NCI-H2227 (cell line): ENCODE measurements around the gene CFAP90.

Source experiments
- DNase-seq: peaks from one replicate; lab custom pipeline; 2025; ENCODE audit not compliant: unreplicated experiment; lab: John Stamatoyannopoulos, UW

The CFAP90 gene

GRCh38 chr5:7868427-7868772, 17.5 kb upstream of the CFAP90 start:
- no peak for DNase-seq

- DNase-seq, result no peak
Observed at GRCh38 chr5:7867260-7867659, 16.3 kb upstream of the CFAP90 start.

- DNase-seq, result no peak
Observed at GRCh38 chr5:7866196-7866595, 15.3 kb upstream of the CFAP90 start.

- no peak for DNase-seq
Observed at GRCh38 chr5:7857926-7858632, 7.1 kb upstream of the CFAP90 start.

GRCh38 chr5:7857361-7857760, 6.4 kb upstream of the CFAP90 start:
- no peak for DNase-seq

- DNase-seq, result peak; percentile 47
Observed at GRCh38 chr5:7856855-7857254, 5.9 kb upstream of the CFAP90 start.

- DNase-seq, result no peak
Observed at GRCh38 chr5:7855611-7856010, 4.7 kb upstream of the CFAP90 start.

- no peak for DNase-seq
Observed at GRCh38 chr5:7852988-7853387, 2.1 kb upstream of the CFAP90 start.

GRCh38 chr5:7852542-7852941, 1.6 kb upstream of the CFAP90 start:
- DNase-seq, result no peak

GRCh38 chr5:7851617-7852289, 820 bp upstream of the CFAP90 start:
- no peak for DNase-seq

- DNase-seq, result no peak
Observed at GRCh38 chr5:7851240-7851592, 283 bp upstream of the CFAP90 start.

GRCh38 chr5:7849681-7850394, 1.1 kb downstream of the CFAP90 start:
- peak; percentile 57 for DNase-seq

- DNase-seq, result no peak
Observed at GRCh38 chr5:7848296-7848695, 2.6 kb downstream of the CFAP90 start.

GRCh38 chr5:7846327-7846726, 4.6 kb downstream of the CFAP90 start:
- DNase-seq, result no peak

GRCh38 chr5:7845557-7845956, 5.4 kb downstream of the CFAP90 start:
- no peak for DNase-seq

- no peak for DNase-seq
Observed at GRCh38 chr5:7844901-7845300, 6.0 kb downstream of the CFAP90 start.

GRCh38 chr5:7842531-7842930, 8.4 kb downstream of the CFAP90 start:
- no peak for DNase-seq

- no peak for DNase-seq
Observed at GRCh38 chr5:7837403-7837802, 13.5 kb downstream of the CFAP90 start.

- DNase-seq, result no peak
Observed at GRCh38 chr5:7834982-7835381, 16.0 kb downstream of the CFAP90 start.

- DNase-seq, result no peak
Observed at GRCh38 chr5:7828269-7828668, 22.7 kb downstream of the CFAP90 start.

- DNase-seq, result no peak
Observed at GRCh38 chr5:7827610-7828009, 23.3 kb downstream of the CFAP90 start.

GRCh38 chr5:7825630-7826029, 25.3 kb downstream of the CFAP90 start:
- no peak for DNase-seq
